Measurements from ENCODE around the gene FTCD. TPM values are rescaled to one million over a fixed set of nuclear protein-coding genes. Genes with fewer than 3 reads are reported as not detected.
A peak's percentile ranks its signal among the peaks of the same experiment; 100 is the strongest.

The FTCD gene
- total and polyA plus RNA-seq, 9 of the 15 experiments (the other 6 are each of a cell fraction or from before 2014, with no cell fraction given) = 0.11 to 1.6 (median 0.67) TPM; not detected in 5

DNA sequence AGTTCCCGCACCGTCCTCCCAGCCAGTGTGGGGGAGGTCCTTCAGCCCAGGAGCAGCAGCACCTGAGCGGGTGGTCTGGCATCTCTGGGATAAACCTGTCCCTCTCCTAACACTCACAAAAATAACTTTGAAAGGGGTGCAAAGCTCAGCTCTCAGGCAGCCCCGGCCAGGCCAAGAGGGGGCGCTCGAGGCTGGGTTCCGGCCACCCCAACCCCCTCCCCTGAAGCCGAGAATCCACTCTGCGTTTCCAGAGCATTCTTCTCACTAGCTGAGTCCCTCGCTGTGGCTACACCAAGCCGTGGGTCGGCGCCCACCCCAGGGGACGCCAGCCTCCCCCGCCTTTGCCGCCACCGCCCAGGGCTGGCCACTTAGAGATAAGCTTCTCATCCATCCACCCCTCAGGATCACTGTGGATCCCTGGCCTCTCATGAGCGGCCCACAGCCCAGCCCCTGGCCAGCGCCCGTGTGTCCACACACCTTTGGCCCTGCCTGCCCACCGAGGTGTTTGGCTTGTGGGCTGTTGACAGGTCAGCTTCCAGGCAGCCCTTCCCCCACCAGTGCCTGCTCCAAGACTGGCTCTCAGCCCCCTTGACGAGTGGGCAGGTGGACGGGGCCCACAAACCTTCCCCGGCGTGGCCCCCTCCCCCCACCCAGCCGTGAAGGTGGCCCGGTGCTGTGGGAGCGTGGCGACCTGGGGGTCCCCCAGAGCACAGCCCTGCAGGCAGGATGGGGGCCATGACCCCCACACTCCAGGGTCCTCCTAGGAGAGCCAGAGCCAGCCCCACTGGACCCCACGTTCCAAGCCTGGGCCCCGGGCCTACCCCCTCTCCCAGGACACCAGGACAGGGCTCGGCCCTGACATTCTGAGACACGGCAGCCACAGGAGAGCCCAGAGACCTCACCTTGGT lies 1.9 kb downstream of the FTCD start (continued):
- TF ChIP-seq HCFC1 (IDR thresholded peaks at IDR 0.05; ENCODE audit: low read depth, low read length) (peak; percentile 31), CBX3 (IDR thresholded peaks at IDR 0.05; ENCODE audit: borderline replicate concordance in 1 of 2, low read length in 2 of 2) (peak in 1 of 2 experiments; percentile 21; a peak in 1 of 3 replicates), POLR2G (IDR thresholded peaks at IDR 0.05; ENCODE audit: low read depth, low read length) (peak; percentile 81), KDM1A (IDR thresholded peaks at IDR 0.05) (peak in 1 of 2 experiments; percentile 38; a peak in 1 of 4 replicates), CTBP1 (IDR thresholded peaks at IDR 0.05; ENCODE audit: borderline replicate concordance) (peak; percentile 82; the same call in 1 of the 2 replicates), TAL1 (IDR thresholded peaks at IDR 0.05) (peak; percentile 67), GATA2 (CRISPR knock-in tag; IDR thresholded peaks at IDR 0.05) (no peak), GATAD2B (IDR thresholded peaks at IDR 0.05; ENCODE audit: borderline replicate concordance) (peak; percentile 95; the same call in 1 of the 2 replicates), ZBTB7A (IDR thresholded peaks at IDR 0.05; ENCODE audit: borderline replicate concordance, control insufficient read depth, low read depth, low read length) (peak; percentile 98), NUFIP1 (IDR thresholded peaks at IDR 0.05; ENCODE audit: partially characterized antibody) (no peak), ZBTB1 (CRISPR knock-in tag; IDR thresholded peaks at IDR 0.05; ENCODE audit: borderline replicate concordance, low read depth) (0 out of 2 replicates have a peak, but pooled peaks have one; percentile 54), ZNF23 (CRISPR knock-in tag; IDR thresholded peaks at IDR 0.05) (no peak), KHSRP (IDR thresholded peaks at IDR 0.05) (no peak), NBN (IDR thresholded peaks at IDR 0.05; ENCODE audit: low read depth) (no peak), ZNF445 (CRISPR knock-in tag; IDR thresholded peaks at IDR 0.05; ENCODE audit: low read depth) (no peak), RBM22 (IDR thresholded peaks at IDR 0.05; ENCODE audit: low read depth, low read length, poor library complexity, severe bottlenecking) (peak; percentile 15)
- TF ChIP-seq, protein P1, sequence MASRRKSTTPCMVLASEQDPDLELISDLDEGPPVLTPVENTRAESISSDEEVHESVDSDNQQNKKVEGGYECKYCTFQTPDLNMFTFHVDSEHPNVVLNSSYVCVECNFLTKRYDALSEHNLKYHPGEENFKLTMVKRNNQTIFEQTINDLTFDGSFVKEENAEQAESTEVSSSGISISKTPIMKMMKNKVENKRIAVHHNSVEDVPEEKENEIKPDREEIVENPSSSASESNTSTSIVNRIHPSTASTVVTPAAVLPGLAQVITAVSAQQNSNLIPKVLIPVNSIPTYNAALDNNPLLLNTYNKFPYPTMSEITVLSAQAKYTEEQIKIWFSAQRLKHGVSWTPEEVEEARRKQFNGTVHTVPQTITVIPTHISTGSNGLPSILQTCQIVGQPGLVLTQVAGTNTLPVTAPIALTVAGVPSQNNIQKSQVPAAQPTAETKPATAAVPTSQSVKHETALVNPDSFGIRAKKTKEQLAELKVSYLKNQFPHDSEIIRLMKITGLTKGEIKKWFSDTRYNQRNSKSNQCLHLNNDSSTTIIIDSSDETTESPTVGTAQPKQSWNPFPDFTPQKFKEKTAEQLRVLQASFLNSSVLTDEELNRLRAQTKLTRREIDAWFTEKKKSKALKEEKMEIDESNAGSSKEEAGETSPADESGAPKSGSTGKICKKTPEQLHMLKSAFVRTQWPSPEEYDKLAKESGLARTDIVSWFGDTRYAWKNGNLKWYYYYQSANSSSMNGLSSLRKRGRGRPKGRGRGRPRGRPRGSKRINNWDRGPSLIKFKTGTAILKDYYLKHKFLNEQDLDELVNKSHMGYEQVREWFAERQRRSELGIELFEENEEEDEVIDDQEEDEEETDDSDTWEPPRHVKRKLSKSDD (conservative IDR thresholded peaks at IDR 0.05; ENCODE audit: low read length) = no peak
- TF ChIP-seq, protein P2, sequence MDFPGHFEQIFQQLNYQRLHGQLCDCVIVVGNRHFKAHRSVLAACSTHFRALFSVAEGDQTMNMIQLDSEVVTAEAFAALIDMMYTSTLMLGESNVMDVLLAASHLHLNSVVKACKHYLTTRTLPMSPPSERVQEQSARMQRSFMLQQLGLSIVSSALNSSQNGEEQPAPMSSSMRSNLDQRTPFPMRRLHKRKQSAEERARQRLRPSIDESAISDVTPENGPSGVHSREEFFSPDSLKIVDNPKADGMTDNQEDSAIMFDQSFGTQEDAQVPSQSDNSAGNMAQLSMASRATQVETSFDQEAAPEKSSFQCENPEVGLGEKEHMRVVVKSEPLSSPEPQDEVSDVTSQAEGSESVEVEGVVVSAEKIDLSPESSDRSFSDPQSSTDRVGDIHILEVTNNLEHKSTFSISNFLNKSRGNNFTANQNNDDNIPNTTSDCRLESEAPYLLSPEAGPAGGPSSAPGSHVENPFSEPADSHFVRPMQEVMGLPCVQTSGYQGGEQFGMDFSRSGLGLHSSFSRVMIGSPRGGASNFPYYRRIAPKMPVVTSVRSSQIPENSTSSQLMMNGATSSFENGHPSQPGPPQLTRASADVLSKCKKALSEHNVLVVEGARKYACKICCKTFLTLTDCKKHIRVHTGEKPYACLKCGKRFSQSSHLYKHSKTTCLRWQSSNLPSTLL (IDR thresholded peaks at IDR 0.05) = peak; percentile 36; the same call in 1 of the 2 replicates
- TF ChIP-seq, protein P3, sequence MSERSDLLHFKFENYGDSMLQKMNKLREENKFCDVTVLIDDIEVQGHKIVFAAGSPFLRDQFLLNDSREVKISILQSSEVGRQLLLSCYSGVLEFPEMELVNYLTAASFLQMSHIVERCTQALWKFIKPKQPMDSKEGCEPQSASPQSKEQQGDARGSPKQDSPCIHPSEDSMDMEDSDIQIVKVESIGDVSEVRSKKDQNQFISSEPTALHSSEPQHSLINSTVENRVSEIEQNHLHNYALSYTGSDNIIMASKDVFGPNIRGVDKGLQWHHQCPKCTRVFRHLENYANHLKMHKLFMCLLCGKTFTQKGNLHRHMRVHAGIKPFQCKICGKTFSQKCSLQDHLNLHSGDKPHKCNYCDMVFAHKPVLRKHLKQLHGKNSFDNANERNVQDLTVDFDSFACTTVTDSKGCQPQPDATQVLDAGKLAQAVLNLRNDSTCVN (CRISPR knock-in tag; IDR thresholded peaks at IDR 0.05) = no peak
